ENCODE data around the gene RPUSD1. TPM values are rescaled to one million over a fixed set of nuclear protein-coding genes. Genes with fewer than 3 reads are reported as not detected.

The RPUSD1 gene
- polyA plus RNA-seq, 1 donor: 13.5 TPM

DNA sequence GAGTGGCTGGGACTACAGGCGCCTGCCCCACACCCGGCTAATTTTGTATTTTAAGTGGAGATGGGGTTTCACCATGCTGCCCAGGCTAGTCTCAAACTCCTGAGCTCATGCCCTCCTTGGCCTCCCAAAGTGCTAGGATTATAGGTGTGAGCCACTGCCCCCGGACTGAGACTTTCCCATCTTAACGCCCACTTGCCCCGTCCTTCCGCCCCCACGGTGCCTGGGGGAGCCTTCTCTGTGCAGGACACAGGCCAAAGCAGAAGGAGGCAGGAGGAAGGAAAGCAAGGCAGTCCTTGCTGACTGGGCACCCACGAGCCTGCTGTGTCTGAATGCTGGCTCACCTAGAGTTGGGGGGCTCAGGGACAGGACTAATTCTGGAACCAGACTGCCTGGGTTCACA is 30.0 kb upstream of the RPUSD1 start:
- DNase-seq: no peak

- DNase-seq: no peak
These were observed 29.1 kb upstream of the RPUSD1 start for GRCh38 chr16:817001-817906.

DNA sequence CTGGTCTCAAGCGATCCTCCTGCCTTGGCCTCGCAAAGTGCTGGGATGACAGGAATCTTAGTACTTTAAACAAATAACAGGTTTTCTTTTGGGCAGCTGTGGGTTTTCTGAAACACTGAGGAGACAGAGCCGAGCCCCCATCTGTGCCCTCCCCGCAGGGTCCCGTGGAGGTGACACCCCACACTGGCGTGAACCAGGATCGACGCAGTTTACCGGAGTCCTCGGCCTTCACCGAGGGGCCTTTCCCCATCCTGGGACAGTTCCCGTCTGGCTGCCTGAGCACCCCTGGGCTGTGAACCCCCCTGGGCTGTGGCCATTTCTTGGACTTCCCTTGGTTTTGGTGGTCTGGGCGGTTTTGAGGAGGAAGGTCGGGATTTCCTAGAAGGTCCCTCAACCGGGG is 27.7 kb upstream of the RPUSD1 start:
- DNase-seq: no peak

DNA sequence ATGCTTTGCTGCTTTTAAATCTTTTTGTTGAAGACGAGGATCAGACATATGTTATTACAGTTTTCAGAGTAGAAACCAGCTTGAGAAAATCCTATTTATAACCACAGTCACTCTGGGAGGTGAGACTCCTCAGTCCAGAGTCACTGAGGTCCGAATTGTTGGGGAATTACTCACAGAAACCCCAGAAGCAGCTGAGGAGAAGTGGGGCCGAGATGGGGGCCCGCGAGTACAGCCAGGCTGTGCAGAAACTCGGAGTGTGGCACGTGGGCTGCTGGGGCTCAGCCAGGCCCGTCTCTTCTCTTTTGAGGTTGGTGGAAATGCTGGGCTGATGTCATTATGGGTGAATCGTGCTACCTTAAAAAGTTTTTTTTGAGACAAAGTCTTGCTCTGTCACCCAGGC is 26.8 kb upstream of the RPUSD1 start:
- no peak for DNase-seq

- DNase-seq: no peak
These were observed 25.8 kb upstream of the RPUSD1 start for GRCh38 chr16:813916-814412.

DNA sequence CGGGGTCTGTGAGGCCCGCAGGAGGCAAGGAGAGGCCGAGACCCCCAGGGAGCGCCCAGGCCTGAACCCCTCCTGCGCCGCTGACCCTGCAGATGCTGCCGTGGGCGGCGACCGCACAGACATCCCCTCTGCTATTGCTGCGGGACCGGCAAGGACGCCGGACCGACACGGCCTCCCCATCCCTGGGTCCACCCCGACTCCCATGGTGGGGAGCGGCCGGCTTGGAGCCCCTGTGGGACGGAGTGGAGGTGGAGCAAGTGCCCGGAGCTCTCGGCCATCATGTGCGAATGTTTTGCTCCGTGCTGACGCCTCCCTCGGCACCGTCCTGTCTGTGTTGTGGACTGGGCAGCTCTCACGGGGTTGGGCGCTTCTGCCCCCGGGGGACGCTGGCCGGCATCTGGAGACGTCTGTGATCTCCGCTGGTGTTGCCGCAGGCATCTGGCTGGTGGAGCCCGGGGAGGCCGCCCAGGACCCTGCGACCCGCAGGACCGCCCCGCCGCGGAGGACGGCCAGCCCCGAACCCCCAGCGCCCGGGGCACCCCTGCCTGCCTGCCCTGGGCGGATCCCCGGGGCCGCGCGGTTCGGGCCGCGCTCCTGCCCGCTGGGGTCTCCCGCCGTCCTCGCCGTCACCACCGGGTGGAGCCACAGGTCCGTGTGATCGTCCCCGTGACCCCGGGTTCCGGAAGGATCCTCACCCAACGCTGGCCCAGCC is 25.2 kb upstream of the RPUSD1 start:
- DNase-seq: peak; percentile 46

GRCh38 chr16:808085-808386 is 19.9 kb upstream of the RPUSD1 start:
- DNase-seq: no peak

GRCh38 chr16:807347-808084 is 19.3 kb upstream of the RPUSD1 start:
- DNase-seq: peak; percentile 95

DNA sequence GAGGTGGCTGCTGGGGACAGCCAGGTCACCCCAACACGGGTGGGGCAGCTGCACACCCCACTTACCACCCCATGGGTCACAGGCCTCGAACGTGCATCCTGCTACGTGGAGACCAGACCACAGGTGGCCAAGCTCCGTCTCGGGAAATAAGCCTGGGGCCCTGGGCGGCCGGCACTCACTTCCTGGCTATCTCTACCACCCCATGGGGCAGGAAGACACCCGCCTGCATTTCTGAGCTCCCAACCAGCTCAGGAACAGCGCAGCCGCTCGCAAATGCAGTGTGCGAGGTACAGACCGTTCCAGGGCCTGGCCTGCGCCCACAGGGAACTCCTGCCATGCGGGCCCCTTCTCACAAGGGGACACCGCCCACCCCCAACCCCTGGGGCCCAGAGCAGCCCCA is 17.3 kb upstream of the RPUSD1 start:
- DNase-seq: no peak

- DNase-seq: no peak
These were observed 16.2 kb upstream of the RPUSD1 start for GRCh38 chr16:804193-805048.

DNA sequence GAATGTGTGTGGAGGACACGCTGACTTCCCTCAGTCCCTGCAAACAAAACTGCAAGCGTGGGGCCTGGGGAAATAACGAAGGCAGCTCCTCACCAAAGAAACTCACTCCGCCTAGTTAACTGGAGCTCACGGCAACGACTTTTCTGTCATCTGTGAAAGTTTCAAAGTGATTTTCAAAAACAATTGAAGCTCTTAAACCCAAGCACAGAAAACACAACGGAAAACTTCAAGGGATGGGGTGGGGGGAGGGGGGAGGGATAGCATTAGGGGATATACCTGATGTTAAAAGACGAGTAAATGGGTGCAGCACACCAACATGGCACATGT is 15.5 kb upstream of the RPUSD1 start:
- DNase-seq: no peak

DNA sequence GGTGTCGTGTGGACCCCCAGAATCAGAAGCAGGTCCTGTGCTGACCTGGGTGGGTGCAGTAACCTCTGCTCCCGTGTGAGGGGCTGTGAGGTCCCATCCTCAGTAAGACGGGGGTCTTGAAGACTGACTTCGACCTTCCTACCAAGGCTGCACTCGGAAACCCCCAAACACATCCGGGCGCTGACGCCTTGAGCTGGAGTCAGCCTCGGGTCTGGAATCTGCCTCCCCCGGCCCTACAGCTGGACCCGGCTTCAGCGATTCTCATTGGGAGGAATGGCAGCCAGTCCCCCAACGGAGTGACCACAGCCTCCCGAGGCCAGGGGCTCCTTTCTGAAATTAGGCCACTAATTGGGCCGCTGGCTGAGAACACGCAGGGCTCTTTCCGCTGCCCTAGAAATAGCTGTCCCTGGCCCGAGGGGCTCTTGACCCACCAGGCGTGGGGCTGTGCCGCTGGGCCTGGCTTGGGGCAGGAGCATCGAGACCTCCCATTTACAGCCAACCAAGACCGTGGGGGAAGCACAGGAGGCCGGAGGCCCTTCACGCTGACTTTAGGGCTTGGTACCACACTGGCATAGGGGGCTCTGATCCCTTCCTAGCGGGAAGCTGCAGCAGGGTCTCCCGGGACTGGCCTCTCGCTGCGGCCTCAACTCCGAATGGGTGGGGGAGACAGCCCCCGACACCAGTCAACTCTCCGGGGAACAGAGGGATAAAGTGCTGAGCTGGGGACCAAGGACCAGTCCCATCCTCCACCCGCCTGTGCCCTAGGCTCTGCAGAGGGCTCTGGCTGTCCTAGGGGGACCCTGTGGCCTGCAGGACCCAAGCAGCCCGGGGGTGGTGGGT is 15.0 kb upstream of the RPUSD1 start:
- no peak for DNase-seq

DNA sequence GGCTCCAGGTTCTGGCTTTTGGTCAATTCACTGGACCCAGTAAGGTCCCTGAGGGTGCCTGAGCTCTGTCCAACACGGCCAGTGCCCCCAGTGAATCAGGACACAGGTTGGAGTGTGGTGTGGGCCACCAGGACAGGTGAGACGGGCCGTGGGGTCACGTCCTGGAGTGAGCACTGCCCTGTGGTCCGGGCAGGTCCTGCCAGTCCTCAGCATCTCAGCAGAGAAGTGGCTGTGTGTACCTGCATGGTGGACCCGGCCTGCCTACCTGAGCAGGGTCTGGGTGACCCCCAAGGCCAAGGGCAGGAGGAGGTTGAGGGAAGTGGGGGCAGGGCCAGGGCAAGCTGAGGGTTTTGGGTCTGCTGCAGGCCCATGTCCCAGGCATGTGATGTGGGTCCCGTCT is 14.3 kb upstream of the RPUSD1 start:
- DNase-seq: no peak

GRCh38 chr16:801584-802363 is 13.6 kb upstream of the RPUSD1 start:
- no peak for DNase-seq

- no peak for DNase-seq
These were observed 12.8 kb upstream of the RPUSD1 start for GRCh38 chr16:800834-801511.

DNA sequence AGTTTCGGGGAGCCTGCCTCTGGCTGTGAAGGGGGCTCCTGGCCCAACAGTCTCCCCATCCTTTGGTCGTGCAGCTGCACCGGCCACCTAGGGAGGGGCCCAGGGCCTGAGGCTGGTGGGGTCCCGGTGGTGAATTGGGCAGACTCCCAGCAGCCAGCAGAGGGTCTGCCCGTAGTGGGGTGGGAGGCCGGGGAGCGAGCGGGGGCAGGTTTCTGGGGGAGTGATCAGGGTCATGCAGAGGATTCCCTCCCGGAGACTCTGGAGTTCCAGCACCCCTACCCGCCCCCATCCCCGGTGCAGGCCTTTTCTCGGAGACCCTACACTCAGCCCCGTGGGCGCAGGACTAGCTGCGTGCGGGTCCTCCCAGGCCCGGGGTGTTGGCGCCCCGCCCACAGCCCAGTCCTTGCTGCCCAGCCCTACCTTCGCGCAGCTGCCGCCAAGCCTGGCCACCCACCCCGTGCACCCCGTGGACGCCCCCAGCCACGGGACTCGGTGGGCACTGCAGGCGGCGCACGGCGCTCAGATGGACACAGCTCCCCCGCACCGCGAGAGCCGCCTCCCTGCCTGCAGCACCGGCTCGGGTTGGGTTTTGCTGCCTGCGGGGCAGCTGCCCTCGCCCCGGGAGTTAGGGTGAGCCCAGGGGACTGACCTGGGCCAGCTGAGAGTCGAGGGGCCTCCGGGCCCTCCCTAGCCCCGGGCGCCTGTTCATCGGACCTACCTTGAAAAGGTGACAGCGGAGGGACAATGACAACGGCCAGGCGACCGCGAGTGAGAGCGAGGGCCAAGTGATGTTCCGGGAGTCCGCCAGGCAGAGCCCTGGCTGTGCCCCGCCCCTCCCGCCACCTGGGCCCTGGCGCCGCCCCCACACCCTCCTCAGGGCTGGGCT is 12.0 kb upstream of the RPUSD1 start, which contains the start of gene GNG13:
Gene GNG13, minus strand, starts transcription at position 787 of the 886 bp plus-strand sequence. CDS start 1,657 bp downstream, outside the sequence.
- no peak for DNase-seq

GRCh38 chr16:799111-799947 is 11.1 kb upstream of the RPUSD1 start:
- no peak for DNase-seq

DNA sequence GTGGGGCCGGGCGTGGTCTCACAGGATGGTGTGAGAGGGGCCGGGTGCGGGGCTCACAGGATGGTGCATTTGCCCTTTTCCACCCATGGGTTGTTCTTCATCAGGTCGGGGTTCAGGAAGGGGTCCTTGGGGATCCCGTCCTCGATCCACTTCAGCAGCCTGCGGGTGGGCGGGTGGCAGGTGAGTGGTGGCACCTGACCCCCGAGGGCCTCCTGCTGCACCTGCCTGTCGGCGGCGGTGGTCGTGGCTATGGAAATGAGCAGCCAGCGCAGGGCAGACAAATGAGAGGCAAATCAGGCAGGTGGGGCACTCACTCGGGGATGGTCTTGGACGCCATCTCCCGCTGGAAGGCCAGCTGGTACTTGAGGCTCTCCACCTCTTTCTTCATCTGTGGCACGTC is 10.5 kb upstream of the RPUSD1 start:
- DNase-seq: no peak

All from hindlimb muscle (tissue), 1 donor.